OCI-LY7 (cell line): ENCODE results near the gene PDYN. TPM values are rescaled to one million over a fixed set of nuclear protein-coding genes. Genes with fewer than 3 reads are reported as not detected.

Experiments used
- BruUV-seq: library from RNA; stranded (reverse); fragments of 400-500 nt; replicated peaks from 2 replicates; lab custom pipeline; 2021; lab: Mats Ljungman, UMichigan
- CTCF ChIA-PET: fragments of 300-600 bp; sonication (Branson Sonifier 250); formaldehyde crosslinking; loops from one replicate; lab custom pipeline; 2022; ENCODE audit warnings: antibody characterized with exemption; ENCODE audit not compliant: unreplicated experiment; lab: Charles Lee
- POLR2A ChIA-PET: fragments of 300-600 bp; sonication (Branson Sonifier 250); formaldehyde crosslinking; loops from one replicate; lab custom pipeline; 2022; ENCODE audit warnings: antibody characterized with exemption; lab: Charles Lee
- DNase-seq: peaks from one replicate; pipeline ENCODE4 v3.0.0-alpha.2; 2015; ENCODE audit warnings: low spot score
- H2AFZ ChIP-seq: fragments of 200-600 bp; sonication (generic), shearing (Covaris generic); 2 replicates; pipeline ENCODE4 v1.6.1; 2014; ENCODE audit warnings: mild to moderate bottlenecking, antibody characterized with exemption, low read length, moderate library complexity
- H3K27ac ChIP-seq: fragments of 200-600 bp; sonication (generic); 2 replicates; pipeline ENCODE4 v1.5.1; 2014; ENCODE audit warnings: mixed run types, low read depth, mild to moderate bottlenecking, moderate library complexity, low read length, inconsistent platforms; ENCODE audit not compliant: poor library complexity, severe bottlenecking
- H3K36me3 ChIP-seq: fragments of 200-600 bp; sonication (generic); 2 replicates; pipeline ENCODE4 v1.6.1; 2014; ENCODE audit warnings: mild to moderate bottlenecking, antibody characterized with exemption, low read length, moderate library complexity, mixed read lengths; ENCODE audit not compliant: insufficient read depth
- H3K4me1 ChIP-seq: fragments of 200-600 bp; sonication (generic); 2 replicates; pipeline ENCODE4 v1.5.1; 2014; ENCODE audit warnings: mild to moderate bottlenecking, low read length; ENCODE audit not compliant: insufficient read depth, poor library complexity, severe bottlenecking
- H3K4me2 ChIP-seq: fragments of 200-600 bp; sonication (generic); 2 replicates; pipeline ENCODE4 v1.6.1; 2014; ENCODE audit warnings: mild to moderate bottlenecking, low read length
- H3K4me3 ChIP-seq: fragments of 200-600 bp; sonication (generic); 2 replicates; pipeline ENCODE4 v1.5.1; 2014; ENCODE audit warnings: mild to moderate bottlenecking, low read depth, low read length; ENCODE audit not compliant: poor library complexity, severe bottlenecking
- H3K79me2 ChIP-seq: fragments of 200-600 bp; sonication (generic); 2 replicates; pipeline ENCODE4 v1.6.1; 2016; ENCODE audit warnings: low read depth, mild to moderate bottlenecking, low read length, moderate library complexity, mixed read lengths; ENCODE audit not compliant: insufficient read depth
- H3K9me2 ChIP-seq: fragments of 200-600 bp; sonication (generic); 2 replicates; pipeline ENCODE4 v1.6.1; 2016; ENCODE audit warnings: mild to moderate bottlenecking, low read length, mixed read lengths; ENCODE audit not compliant: insufficient read depth
- H3K9me3 ChIP-seq: fragments of 200-600 bp; sonication (generic); 2 replicates; pipeline ENCODE4 v1.6.1; 2014; ENCODE audit warnings: mild to moderate bottlenecking, mixed run types, low read length, mixed read lengths
- H4K20me1 ChIP-seq: fragments of 200-600 bp; sonication (generic); 2 replicates; pipeline ENCODE4 v1.6.1; 2014; ENCODE audit warnings: mild to moderate bottlenecking, antibody characterized with exemption, low read length, moderate library complexity, mixed read lengths; ENCODE audit not compliant: insufficient read depth
- CTCF ChIP-seq: fragments of 200-600 bp; sonication (generic); conservative IDR thresholded peaks from 2 replicates; pipeline ENCODE4 v1.5.1; 2014; ENCODE audit warnings: mild to moderate bottlenecking, antibody characterized with exemption, low read length, moderate library complexity, mixed read lengths
- EZH2phosphoT487 ChIP-seq: fragments of 200-600 bp; sonication (generic); IDR thresholded peaks from 2 replicates; pipeline ENCODE4 v1.6.1; 2018; ENCODE audit warnings: low read depth, borderline replicate concordance, mild to moderate bottlenecking, mixed run types, antibody characterized with exemption, low read length, moderate library complexity, mixed read lengths
- intact Hi-C: fragments of 100-400 bp; cut with micrococcal nuclease; formaldehyde crosslinking; loops from one replicate; pipeline ENCODE4 v1.10.0; 2022; ENCODE audit not compliant: unreplicated experiment
- total RNA-seq, 2 experiments: library from RNA; depleted of rRNA in 1 of 2; stranded (reverse); fragments of >200 nt in 1 of 2; shearing (Covaris generic) in 1 of 2; gene quantifications; 2 replicates each; pipeline ENCODE4 v1.2.3, GENCODE V29; 2014 to 2022

PDYN gene
- total RNA-seq, 2 experiments from 2014 or later, result not detected

GRCh38 chr20:1998715-1999114 lies 4.9 kb upstream of the PDYN start:
- H3K79me2 ChIP-seq, result no peaks in the 10 kb centered on the region
- POLR2A ChIA-PET, result no interaction called here
- no peak overlapping the region for H2AFZ ChIP-seq
- BruUV-seq, result no TSS peak
- no peaks in the 10 kb centered on the region for H3K9me2 ChIP-seq
- TF ChIP-seq CTCF, result no peak
- no peak for TF ChIP-seq EZH2phosphoT487
- intact Hi-C loops, result no loop called here
- CTCF ChIA-PET, result no interaction called here
- no peak overlapping the region for H3K4me2 ChIP-seq
- H4K20me1 ChIP-seq, result no peaks in the 10 kb centered on the region
- H3K4me1 ChIP-seq, result no peaks in the 10 kb centered on the region
- H3K27ac ChIP-seq, result no peak overlapping the region
- DNase-seq, result no peak
- H3K36me3 ChIP-seq, result no peaks in the 10 kb centered on the region
- H3K9me3 ChIP-seq, result no peaks in the 10 kb centered on the region
- no peak overlapping the region for H3K4me3 ChIP-seq

GRCh38 chr20:1998193-1998520 lies 4.3 kb upstream of the PDYN start:
- Histone ChIP-seq H3K4me2 (no peak overlapping the region), H3K36me3 (no peaks in the 10 kb centered on the region), H4K20me1 (no peaks in the 10 kb centered on the region), H2AFZ (no peak overlapping the region), H3K27ac (no peak overlapping the region), H3K4me1 (no peaks in the 10 kb centered on the region), H3K79me2 (no peaks in the 10 kb centered on the region), H3K4me3 (no peak overlapping the region), H3K9me3 (no peaks in the 10 kb centered on the region), H3K9me2 (no peaks in the 10 kb centered on the region)
- no TSS peak for BruUV-seq
- no peak for DNase-seq
- intact Hi-C loops, result no loop called here
- CTCF ChIA-PET, result no interaction called here
- POLR2A ChIA-PET, result no interaction called here
- TF ChIP-seq CTCF, result no peak
- TF ChIP-seq EZH2phosphoT487, result no peak

GRCh38 chr20:1997483-1998192 lies 3.8 kb upstream of the PDYN start:
- no peak overlapping the region for H2AFZ ChIP-seq
- no peaks in the 10 kb centered on the region for H3K79me2 ChIP-seq
- no peaks in the 10 kb centered on the region for H3K4me1 ChIP-seq
- CTCF ChIA-PET, result no interaction called here
- H3K36me3 ChIP-seq, result no peaks in the 10 kb centered on the region
- POLR2A ChIA-PET, result no interaction called here
- DNase-seq, result no peak
- H3K9me2 ChIP-seq, result no peaks in the 10 kb centered on the region
- H4K20me1 ChIP-seq, result no peaks in the 10 kb centered on the region
- no TSS peak for BruUV-seq
- no peak overlapping the region for H3K4me2 ChIP-seq
- intact Hi-C loops, result no loop called here
- no peaks in the 10 kb centered on the region for H3K9me3 ChIP-seq
- no peak for TF ChIP-seq CTCF
- no peak for TF ChIP-seq EZH2phosphoT487
- H3K27ac ChIP-seq, result no peak overlapping the region
- H3K4me3 ChIP-seq, result no peak overlapping the region
